Natural killer cell (primary cell): Measurements from ENCODE around the gene ATP1B4. TPM values are rescaled to one million over a fixed set of nuclear protein-coding genes. Genes with fewer than 3 reads are reported as not detected.

Experiments used
- ATAC-seq, 3 donors: fragments of 150-1000 bp in 2 of 3; fragments of 200-7000 bp in 1 of 3; cut with Tn5 transposase; 1 replicate in 1 of 3; 2 replicates in 2 of 3; pipeline ENCODE4 v1.10.0; 2021; ENCODE audit warnings: mild to moderate bottlenecking in 2 of 3, moderate library complexity in 2 of 3
- DNase-seq, 2 donors: peaks; one replicate each; pipeline versions ENCODE4 v3.0.0 to v3.0.0-alpha.2; 2013 to 2021; ENCODE audit warnings: mixed read lengths in 1 of 2
- H3K27ac ChIP-seq: one replicate; pipeline ENCODE4 v1.5.1; 2013; ENCODE audit warnings: mild to moderate bottlenecking, low read length
- H3K27me3 ChIP-seq: one replicate; pipeline ENCODE4 v1.6.1; 2013; ENCODE audit warnings: low read length; ENCODE audit not compliant: control insufficient read depth, insufficient read depth
- H3K36me3 ChIP-seq: one replicate; pipeline ENCODE4 v1.6.1; 2013; ENCODE audit warnings: low read length; ENCODE audit not compliant: control insufficient read depth, insufficient read depth
- H3K4me1 ChIP-seq: one replicate; pipeline ENCODE4 v1.6.1; 2013; ENCODE audit warnings: low read length; ENCODE audit not compliant: control insufficient read depth, insufficient read depth
- H3K4me3 ChIP-seq: one replicate; pipeline ENCODE4 v1.5.1; 2013; ENCODE audit warnings: low read length
- H3K9me3 ChIP-seq: one replicate; pipeline ENCODE4 v1.6.1; 2013; ENCODE audit warnings: low read length; ENCODE audit not compliant: control insufficient read depth, insufficient read depth
- H3K27ac Mint-ChIP-seq, 2 donors: one replicate each; pipeline ENCODE4 v1.8.0; 2022; ENCODE audit warnings: mild to moderate bottlenecking in 2 of 2, mixed read lengths in 2 of 2, moderate library complexity in 1 of 2
- H3K27me3 Mint-ChIP-seq, 2 donors: one replicate each; pipeline ENCODE4 v1.8.0; 2022; ENCODE audit warnings: low read depth in 2 of 2, mixed read lengths in 2 of 2
- H3K36me3 Mint-ChIP-seq: one replicate; pipeline ENCODE4 v1.8.0; 2022; ENCODE audit warnings: mixed read lengths
- H3K4me1 Mint-ChIP-seq, 2 donors: one replicate each; pipeline ENCODE4 v1.8.0; 2022; ENCODE audit warnings: mixed read lengths in 2 of 2
- H3K4me3 Mint-ChIP-seq: one replicate; pipeline ENCODE4 v1.8.0; 2022; ENCODE audit warnings: mild to moderate bottlenecking, moderate library complexity, mixed read lengths
- H3K9me3 Mint-ChIP-seq, 2 donors: one replicate each; pipeline ENCODE4 v1.8.0; 2022; ENCODE audit warnings: mixed read lengths in 2 of 2
- CTCF ChIP-seq: fragments of 200-600 bp; IDR thresholded peaks from one replicate; pipeline ENCODE4 v1.8.0; 2022; ENCODE audit warnings: antibody characterized with exemption
- WGBS: methylation state at CpG from one replicate; pipeline ENCODE4 v1.1.7; 2013; ENCODE audit warnings: missing lambda C conversion rate; ENCODE audit not compliant: insufficient coverage; 5-methylcytosine and 5-hydroxymethylcytosine counted together
- intact Hi-C: fragments of 100-400 bp; cut with micrococcal nuclease; formaldehyde crosslinking; loops from one replicate; pipeline ENCODE4 v1.14.2; 2022
- total RNA-seq, 4 donors: library from RNA; stranded (reverse); fragments of 120-200 nt in 1 of 4; gene quantifications; one replicate each; pipeline versions ENCODE4 v1.2.3 to v1.2.4, GENCODE V29; 2013 to 2022

The ATP1B4 gene
- total RNA-seq, 3 donors from 2014 or later (not counting 1 experiment from before 2014, with no cell fraction given) = not detected

- Histone ChIP-seq H3K27ac (no peak overlapping the region), H3K4me3 (no peak overlapping the region), H3K36me3 (no peaks in the 10 kb centered on the region), H3K4me1 (no peaks in the 10 kb centered on the region), H3K27me3 (no peaks in the 10 kb centered on the region), H3K9me3 (no peaks in the 10 kb centered on the region)
- no peaks in the 10 kb centered on the region for H3K9me3 Mint-ChIP-seq
- WGBS = 82% methylated on average over 4 of the region's 4 CpGs
- H3K4me1 Mint-ChIP-seq = no peaks in the 10 kb centered on the region
- DNase-seq = no peak
- H3K27me3 Mint-ChIP-seq = peaks cover 0 to 13% of the 10 kb centered on the region in 2 donors
- H3K4me3 Mint-ChIP-seq = no peak overlapping the region
- H3K36me3 Mint-ChIP-seq = no peaks in the 10 kb centered on the region
- intact Hi-C loops = no loop called here
- ATAC-seq = no peak
- H3K27ac Mint-ChIP-seq = no peak overlapping the region
- no peak for TF ChIP-seq CTCF
These were observed 11.3 kb upstream of the ATP1B4 start for GRCh38 chrX:120350450-120351138.

GRCh38 chrX:120356084-120356483, 5.8 kb upstream of the ATP1B4 start:
- Mint-ChIP-seq H3K36me3 (no peaks in the 10 kb centered on the region), H3K27ac (no peak overlapping the region), H3K9me3 (no peaks in the 10 kb centered on the region), H3K27me3 (peaks cover 0 to 29% of the 10 kb centered on the region in 2 donors), H3K4me3 (no peak overlapping the region), H3K4me1 (no peaks in the 10 kb centered on the region)
- Histone ChIP-seq H3K36me3 (no peaks in the 10 kb centered on the region), H3K9me3 (no peaks in the 10 kb centered on the region), H3K27ac (no peak overlapping the region), H3K27me3 (no peaks in the 10 kb centered on the region), H3K4me3 (no peak overlapping the region), H3K4me1 (no peaks in the 10 kb centered on the region)
- DNase-seq (no peak), ATAC-seq (no peak)
- intact Hi-C loops = no loop called here
- WGBS = 92% methylated on average over 2 of the region's 3 CpGs
- TF ChIP-seq CTCF = no peak

GRCh38 chrX:120357186-120357585, 4.7 kb upstream of the ATP1B4 start:
- Mint-ChIP-seq H3K9me3 (no peaks in the 10 kb centered on the region), H3K4me3 (no peak overlapping the region), H3K4me1 (no peaks in the 10 kb centered on the region), H3K27me3 (peaks cover 0 to 29% of the 10 kb centered on the region in 2 donors), H3K27ac (no peak overlapping the region), H3K36me3 (no peaks in the 10 kb centered on the region)
- intact Hi-C loops = no loop called here
- DNase-seq = no peak
- no peaks in the 10 kb centered on the region for H3K36me3 ChIP-seq
- TF ChIP-seq CTCF = no peak
- H3K4me1 ChIP-seq = no peaks in the 10 kb centered on the region
- ATAC-seq = no peak
- 87% methylated on average over 2 of the region's 2 CpGs for WGBS
- H3K4me3 ChIP-seq = no peak overlapping the region
- no peaks in the 10 kb centered on the region for H3K27me3 ChIP-seq
- no peak overlapping the region for H3K27ac ChIP-seq
- H3K9me3 ChIP-seq = no peaks in the 10 kb centered on the region
